Stimulated activated naive CD8-positive, alpha-beta T cell treated with anti-CD3 and anti-CD28 coated beads, Interleukin-15, amount 100 ng/mL, for 72 hours (primary cell): Measurements from ENCODE around the gene IWS1.
"Not testable (repeated sequence)": the region's sequence is repeated elsewhere in the genome, so short reads cannot be mapped to it uniquely, and the experiment has no call there.

Source experiments
- ATAC-seq: fragments of 150-1000 bp; cut with Tn5 transposase; 2 replicates; pipeline ENCODE4 v1.10.0; 2021; ENCODE audit warnings: mild to moderate bottlenecking, moderate library complexity
- DNase-seq, 2 donors: peaks; one replicate each; pipeline ENCODE4 v3.0.0; 2021 to 2022
- H3K27ac Mint-ChIP-seq, 2 donors: one replicate each; pipeline ENCODE4 v1.8.0; 2022; ENCODE audit warnings: mild to moderate bottlenecking in 2 of 2, mixed read lengths in 2 of 2, moderate library complexity in 2 of 2
- H3K27me3 Mint-ChIP-seq: one replicate; pipeline ENCODE4 v1.8.0; 2022; ENCODE audit warnings: mixed read lengths
- H3K4me1 Mint-ChIP-seq: one replicate; pipeline ENCODE4 v1.8.0; 2022; ENCODE audit warnings: mild to moderate bottlenecking, mixed read lengths
- H3K4me3 Mint-ChIP-seq, 2 donors: one replicate each; pipeline ENCODE4 v1.8.0; 2022; ENCODE audit warnings: mild to moderate bottlenecking in 2 of 2, mixed read lengths in 2 of 2, moderate library complexity in 1 of 2
- H3K9me3 Mint-ChIP-seq, 2 donors: one replicate each; pipeline ENCODE4 v1.8.0; 2022; ENCODE audit warnings: mixed read lengths in 2 of 2

The IWS1 gene

DNA sequence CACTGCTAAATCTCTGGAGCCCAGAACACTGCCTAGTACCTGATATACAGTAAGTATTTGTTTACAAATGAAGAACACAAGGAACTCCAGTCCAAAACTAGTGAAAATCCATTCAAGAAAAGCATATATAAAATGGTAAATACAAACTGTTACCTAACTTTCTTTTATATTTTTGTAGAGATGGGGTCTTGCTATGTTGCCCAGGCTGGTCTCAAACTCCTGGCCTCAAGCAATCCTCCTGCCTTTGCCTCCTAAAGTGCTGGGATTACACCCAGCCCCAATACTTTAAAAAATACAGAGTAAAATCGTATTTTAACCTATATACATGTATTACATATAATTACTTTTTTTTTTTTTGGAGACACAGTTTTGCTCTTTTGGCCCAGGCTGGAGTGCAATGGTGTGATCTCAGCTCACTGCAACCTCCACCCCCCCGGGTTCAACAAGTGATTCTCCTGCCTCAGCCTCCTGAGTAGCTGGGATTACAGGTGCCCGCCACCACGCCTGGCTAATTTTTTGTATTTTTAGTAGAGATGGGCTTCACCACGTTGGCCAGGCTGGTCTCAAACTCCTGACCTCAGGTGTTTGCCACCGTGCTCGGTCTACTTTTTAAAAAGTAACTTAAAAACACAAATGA lies 2.0 kb downstream of the IWS1 start:
- H3K27ac Mint-ChIP-seq: peak overlapping the region in 1 of 2 donors; percentile 19
- H3K4me1 Mint-ChIP-seq: peaks cover 44% of the 10 kb centered on the region
- DNase-seq, H3K27me3 Mint-ChIP-seq, ATAC-seq, H3K9me3 Mint-ChIP-seq: not testable (repeated sequence)
- peak overlapping the region; percentile 86 to 98 for H3K4me3 Mint-ChIP-seq

DNA sequence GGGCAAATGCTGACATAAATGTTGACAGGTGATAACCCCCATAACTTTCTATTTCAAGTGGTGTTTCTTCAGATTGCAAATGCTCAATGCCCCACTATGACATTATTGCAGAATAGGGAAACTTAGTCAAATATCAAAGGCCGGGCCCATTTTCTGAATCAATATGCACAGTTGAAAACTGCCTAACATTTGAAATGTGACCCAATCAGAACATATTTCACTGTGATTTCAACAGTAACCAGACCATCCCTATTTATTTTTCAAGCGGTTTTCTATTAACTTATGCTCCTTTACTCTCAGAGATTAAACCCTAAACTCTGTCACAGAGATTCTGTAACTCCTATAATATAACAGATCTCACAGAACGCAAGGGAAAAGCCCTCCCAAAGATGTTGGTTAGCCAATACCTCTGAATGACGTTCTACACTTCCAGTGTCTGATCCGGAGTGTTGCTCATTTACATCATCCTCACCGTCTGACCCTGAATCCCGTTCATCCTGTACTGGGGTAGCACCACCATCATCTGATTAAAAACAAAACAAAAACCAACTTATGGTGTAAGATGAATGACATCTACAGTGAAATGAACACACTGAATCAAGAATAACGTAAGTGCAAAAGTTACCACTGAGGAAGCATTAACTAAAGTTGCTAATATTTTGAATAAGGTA lies 2.9 kb downstream of the IWS1 start:
- H3K27me3 Mint-ChIP-seq: no peaks in the 10 kb centered on the region
- H3K4me3 Mint-ChIP-seq: peak overlapping the region in 1 of 2 donors; percentile 26
- peak overlapping the region in 1 of 2 donors; percentile 56 for H3K27ac Mint-ChIP-seq
- DNase-seq (no peak), ATAC-seq (no peak)
- no peaks in the 10 kb centered on the region for H3K9me3 Mint-ChIP-seq
- H3K4me1 Mint-ChIP-seq: peaks cover 42% of the 10 kb centered on the region

DNA sequence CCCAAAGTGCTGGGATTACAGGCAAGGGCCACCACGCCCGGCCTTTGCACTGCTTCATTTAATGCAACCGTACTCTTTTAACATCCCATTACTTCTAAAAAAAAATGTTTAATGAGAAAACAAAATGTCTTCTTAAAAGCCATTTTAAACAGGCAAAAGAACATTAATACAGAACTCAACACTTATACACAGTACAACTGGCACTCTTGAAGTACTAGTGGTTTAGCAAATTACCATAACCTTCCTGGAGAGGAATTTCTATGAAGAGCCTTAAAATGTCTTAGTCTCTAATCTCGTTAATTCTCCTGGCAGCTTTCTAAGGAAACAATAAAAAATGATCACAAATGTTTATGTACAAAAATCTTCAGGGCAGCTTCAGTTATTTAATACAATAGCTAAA lies 5.9 kb downstream of the IWS1 start:
- Mint-ChIP-seq H3K4me1 (peaks cover 46% of the 10 kb centered on the region), H3K4me3 (no peak overlapping the region), H3K27me3 (no peaks in the 10 kb centered on the region), H3K9me3 (no peaks in the 10 kb centered on the region), H3K27ac (peak overlapping the region in 1 of 2 donors; percentile 27)
- no peak for ATAC-seq
- no peak for DNase-seq

DNA sequence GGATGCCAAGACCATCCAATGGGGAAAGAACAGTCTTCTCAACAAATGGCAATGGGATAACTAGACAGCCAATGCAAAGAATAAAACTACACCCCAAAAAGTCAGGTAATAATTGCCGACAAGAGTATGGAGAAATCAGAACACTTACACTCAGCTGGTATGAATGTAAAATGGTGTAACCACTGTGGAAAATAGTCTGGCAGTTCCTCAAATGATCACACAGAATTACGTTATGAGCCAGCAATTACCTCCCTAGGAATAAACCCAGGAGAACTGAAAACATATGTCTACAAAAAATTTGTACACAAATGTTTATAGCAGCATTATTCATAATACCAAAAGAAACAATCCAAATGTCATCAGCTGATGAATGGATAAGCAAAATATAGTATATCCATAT lies 8.8 kb downstream of the IWS1 start:
- Mint-ChIP-seq H3K27ac (no peak overlapping the region), H3K4me1 (peaks cover 57% of the 10 kb centered on the region), H3K4me3 (no peak overlapping the region), H3K9me3 (no peaks in the 10 kb centered on the region), H3K27me3 (no peaks in the 10 kb centered on the region)
- DNase-seq (no peak), ATAC-seq (no peak)

DNA sequence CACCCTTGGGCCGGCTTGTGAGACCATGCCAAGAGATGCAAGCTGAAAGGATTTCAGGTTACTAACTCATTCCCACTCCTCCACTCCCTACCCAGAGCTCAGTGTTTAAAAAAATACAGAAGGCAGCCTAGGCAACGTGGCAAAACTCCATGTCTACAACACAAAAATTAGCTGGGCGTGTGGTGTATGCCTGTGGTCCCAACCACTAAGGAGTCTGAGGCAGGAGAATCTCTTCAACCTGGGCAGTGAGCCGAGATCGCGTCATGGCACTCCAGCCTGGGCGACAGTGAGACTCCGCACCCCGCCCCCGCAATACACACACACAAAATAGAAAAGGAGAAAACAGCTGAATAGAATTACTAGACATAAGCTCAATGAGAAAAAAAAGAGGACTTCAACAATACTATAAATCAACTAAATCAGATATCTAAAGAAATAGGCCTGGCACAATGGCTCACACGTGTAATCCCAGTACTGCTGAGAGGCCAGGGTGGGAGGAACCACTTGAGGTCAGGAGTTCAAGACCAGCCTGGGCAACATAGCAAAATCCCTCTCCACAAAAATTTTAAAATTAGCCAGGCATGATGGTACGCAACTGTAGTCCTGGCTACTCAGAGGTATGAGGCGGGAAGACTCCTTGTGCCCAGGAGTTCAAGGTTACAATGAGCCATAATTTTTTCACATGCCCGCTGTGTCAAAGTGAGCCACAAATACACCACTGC lies 10.1 kb downstream of the IWS1 start:
- Mint-ChIP-seq H3K4me3 (no peak overlapping the region), H3K4me1 (peaks cover 63% of the 10 kb centered on the region), H3K9me3 (no peaks in the 10 kb centered on the region), H3K27me3 (no peaks in the 10 kb centered on the region), H3K27ac (no peak overlapping the region)
- ATAC-seq (no peak), DNase-seq (no peak)

DNA sequence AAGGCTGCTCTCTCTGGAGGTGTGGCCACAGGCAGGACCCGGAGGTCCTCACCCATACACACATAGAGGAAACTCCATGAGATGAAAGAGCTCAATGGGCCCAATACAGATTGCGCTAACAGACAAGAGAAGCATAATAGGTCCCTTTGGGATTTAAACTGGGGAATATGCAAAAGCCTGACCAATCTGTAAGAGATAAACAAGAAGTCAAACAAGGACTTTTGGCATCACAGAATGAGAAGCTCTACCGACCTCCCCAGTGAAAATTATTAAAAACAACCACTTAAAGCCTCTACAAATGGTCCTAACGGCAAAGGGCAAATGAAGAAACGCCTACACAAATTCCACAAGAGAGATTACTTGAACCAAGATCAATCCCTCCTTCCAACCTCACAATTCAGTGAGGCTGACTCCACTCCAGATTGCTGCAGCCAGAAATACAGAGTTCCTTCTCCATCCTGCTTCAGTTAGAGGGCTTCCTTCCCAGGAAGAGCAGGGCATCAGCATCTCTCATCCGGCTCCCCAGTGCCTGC lies 10.8 kb downstream of the IWS1 start:
- ATAC-seq: no peak
- H3K4me1 Mint-ChIP-seq: peaks cover 70% of the 10 kb centered on the region

DNA sequence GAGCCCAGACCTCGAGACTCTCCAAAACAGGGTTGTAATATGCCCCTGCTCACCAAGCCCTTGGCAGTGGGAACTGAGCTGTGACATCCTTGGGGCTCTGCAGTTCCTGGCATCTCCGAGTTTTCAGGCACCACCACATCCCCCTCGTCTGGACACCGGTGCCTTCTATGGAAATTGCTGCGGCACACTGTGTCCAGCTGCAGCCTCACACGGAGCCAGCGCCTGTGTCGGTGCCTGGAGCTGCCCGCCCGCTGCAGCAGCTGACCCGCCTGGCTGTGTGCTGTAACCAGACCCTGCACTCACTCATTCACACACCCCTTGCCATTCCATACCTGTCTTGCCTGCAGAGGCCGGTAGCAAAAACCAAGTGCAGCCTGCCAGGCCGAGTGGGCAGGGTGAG lies 11.8 kb downstream of the IWS1 start:
- peaks cover 72% of the 10 kb centered on the region for H3K4me1 Mint-ChIP-seq
- no peak for ATAC-seq
- no peak overlapping the region for H3K4me3 Mint-ChIP-seq

More for the DNA sequence above, 10.8 kb downstream of the IWS1 start:
- Mint-ChIP-seq H3K27me3 (no peaks in the 10 kb centered on the region), H3K9me3 (no peaks in the 10 kb centered on the region), H3K27ac (peak overlapping the region in 1 of 2 donors; percentile 69), H3K4me3 (no peak overlapping the region)
- no peak for DNase-seq

DNA sequence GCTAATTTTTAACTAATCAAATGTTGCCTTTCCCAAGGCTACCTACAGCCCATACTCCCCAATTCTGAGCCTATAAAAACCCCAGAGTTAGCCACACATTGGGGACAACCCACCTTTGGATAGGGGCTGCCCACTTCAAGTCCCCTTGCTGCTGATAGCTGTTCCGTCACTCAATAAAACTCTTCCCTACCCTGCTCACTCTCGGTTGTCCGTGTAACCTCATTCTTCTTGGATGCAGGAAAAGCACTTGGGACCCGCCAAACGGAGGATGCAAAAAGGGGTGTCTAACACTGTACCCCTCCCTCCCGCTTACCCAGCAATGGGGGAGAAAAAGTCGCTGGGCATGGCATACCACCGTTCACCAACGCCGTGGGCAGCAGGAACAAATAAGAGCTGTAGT lies 12.2 kb downstream of the IWS1 start:
- Mint-ChIP-seq H3K4me3 (no peak overlapping the region), H3K27me3 (no peaks in the 10 kb centered on the region), H3K27ac (no peak overlapping the region), H3K9me3 (no peaks in the 10 kb centered on the region), H3K4me1 (peaks cover 75% of the 10 kb centered on the region)
- ATAC-seq (no peak), DNase-seq (no peak)

More for the DNA sequence above, 11.8 kb downstream of the IWS1 start:
- Mint-ChIP-seq H3K27me3 (no peaks in the 10 kb centered on the region), H3K27ac (peak overlapping the region in 1 of 2 donors; percentile 72), H3K9me3 (no peaks in the 10 kb centered on the region)
- no peak for DNase-seq

DNA sequence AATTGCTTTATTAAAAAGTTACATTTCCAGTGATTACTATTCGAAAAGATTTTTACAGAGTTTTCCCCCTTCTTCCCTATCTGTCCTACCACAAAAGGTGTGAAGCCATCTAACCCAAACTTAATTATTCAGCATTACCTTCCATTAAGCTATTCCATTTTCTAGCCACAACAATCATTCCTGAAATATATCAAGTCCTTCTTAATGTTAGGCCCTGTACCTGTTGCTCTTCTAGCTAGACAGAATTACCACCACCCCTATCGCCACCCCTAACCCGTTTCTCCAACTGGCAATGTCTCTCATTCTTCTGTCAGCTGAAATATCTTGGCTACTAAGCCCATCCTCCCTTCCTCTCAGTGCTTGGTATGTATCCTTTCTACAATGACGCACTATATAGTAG lies 13.9 kb downstream of the IWS1 start:
- no peak for ATAC-seq
- no peak overlapping the region for H3K27ac Mint-ChIP-seq
- peaks cover 86% of the 10 kb centered on the region for H3K4me1 Mint-ChIP-seq
- no peaks in the 10 kb centered on the region for H3K9me3 Mint-ChIP-seq
- no peaks in the 10 kb centered on the region for H3K27me3 Mint-ChIP-seq
- no peak for DNase-seq
- no peak overlapping the region for H3K4me3 Mint-ChIP-seq

DNA sequence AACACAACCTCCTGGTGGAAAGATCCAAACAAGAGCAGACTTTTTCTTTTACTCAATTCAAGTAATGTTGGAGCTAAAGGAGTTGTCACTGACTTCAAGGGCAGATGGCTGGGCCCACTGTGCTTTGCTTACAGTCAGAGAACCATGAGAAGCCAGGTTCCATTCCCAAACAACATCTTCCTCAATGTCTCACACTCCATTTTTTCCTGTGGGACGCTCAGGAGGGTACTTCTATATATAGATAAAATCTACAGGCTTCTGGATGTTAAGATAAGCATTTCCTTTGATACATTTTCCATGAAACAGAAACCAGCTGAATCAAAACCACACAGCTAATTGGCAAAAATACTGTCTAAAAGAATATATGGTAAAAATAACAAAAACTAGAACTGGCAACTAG lies 14.4 kb downstream of the IWS1 start:
- DNase-seq: no peak
- peaks cover 82% of the 10 kb centered on the region for H3K4me1 Mint-ChIP-seq
- no peaks in the 10 kb centered on the region for H3K9me3 Mint-ChIP-seq
- peak overlapping the region in 1 of 2 donors; percentile 61 for H3K27ac Mint-ChIP-seq
- no peaks in the 10 kb centered on the region for H3K27me3 Mint-ChIP-seq
- H3K4me3 Mint-ChIP-seq: no peak overlapping the region
- ATAC-seq: no peak

DNA sequence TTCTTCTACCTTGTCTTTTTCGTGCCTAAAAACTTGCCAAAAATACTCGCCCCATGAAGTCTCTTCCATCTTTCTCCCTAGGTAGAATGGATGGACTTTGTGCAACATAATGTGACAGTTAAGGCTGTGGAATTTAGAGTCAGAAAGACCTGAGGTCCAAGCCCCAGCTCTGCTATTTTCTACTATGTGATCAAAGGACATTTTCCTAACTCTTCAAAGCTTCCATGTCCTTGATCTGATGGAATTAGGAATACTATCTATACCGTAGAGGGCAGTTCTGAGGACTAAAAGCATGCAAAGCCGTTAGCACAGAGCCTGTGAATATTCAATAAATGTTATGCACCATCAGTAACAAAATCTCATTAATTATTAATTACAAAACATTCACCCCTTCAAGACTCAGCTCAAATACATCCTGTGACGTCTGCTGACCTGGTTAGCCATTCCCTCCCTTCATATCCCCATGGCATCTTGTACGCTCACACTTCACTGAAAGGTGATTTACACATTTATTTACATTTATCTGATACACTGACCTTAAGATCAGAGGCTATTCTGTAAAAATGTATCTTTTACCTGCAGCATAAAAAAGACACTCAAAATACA lies 15.1 kb downstream of the IWS1 start:
- ATAC-seq: no peak
- no peak for DNase-seq
- Mint-ChIP-seq H3K27ac (no peak overlapping the region), H3K4me1 (peaks cover 77% of the 10 kb centered on the region), H3K27me3 (no peaks in the 10 kb centered on the region), H3K4me3 (no peak overlapping the region), H3K9me3 (no peaks in the 10 kb centered on the region)

DNA sequence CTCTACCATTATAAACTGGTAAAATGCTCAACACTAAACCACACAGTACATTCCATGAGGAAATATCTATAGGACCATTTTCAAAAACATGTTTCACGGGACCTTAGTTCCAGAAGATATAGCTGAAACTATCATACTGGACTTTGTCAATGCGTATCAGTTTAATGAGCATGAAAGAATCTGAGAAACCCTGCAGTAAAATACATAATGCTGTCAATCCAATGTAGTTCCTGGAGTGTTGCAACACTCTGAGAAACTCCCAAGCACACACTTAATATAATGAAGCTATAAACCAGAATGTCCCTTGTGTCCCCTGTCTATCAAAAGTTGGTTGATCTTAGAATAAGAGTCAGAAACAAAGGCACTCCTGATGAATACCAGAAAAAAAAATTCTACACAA lies 16.2 kb downstream of the IWS1 start:
- H3K4me1 Mint-ChIP-seq: peaks cover 66% of the 10 kb centered on the region
- no peak overlapping the region for H3K4me3 Mint-ChIP-seq
- H3K27ac Mint-ChIP-seq: no peak overlapping the region
- DNase-seq (no peak), ATAC-seq (no peak)
- no peaks in the 10 kb centered on the region for H3K9me3 Mint-ChIP-seq
- no peaks in the 10 kb centered on the region for H3K27me3 Mint-ChIP-seq

DNA sequence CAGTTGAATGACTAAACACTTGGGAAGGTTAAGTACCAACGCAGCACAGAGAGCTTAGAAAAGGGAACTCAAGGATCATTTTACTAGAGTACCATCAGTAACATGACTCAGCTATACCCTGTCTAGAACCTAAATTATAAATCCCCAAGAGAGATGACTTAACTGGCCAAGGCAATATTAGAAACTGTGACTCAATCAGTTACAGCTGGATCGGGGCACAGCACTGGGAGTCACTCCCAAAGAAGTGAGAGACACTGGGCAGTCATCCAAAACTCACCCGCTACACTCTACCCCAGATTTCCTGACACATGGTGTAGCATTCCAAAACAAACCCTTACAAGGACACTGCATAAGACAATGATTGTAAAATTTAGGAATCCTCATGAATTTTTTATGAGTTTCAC lies 17.7 kb downstream of the IWS1 start:
- no peak overlapping the region for H3K27ac Mint-ChIP-seq
- DNase-seq (no peak), ATAC-seq (no peak)
- H3K4me3 Mint-ChIP-seq: no peak overlapping the region
- peaks cover 52% of the 10 kb centered on the region for H3K4me1 Mint-ChIP-seq
- no peaks in the 10 kb centered on the region for H3K27me3 Mint-ChIP-seq
- H3K9me3 Mint-ChIP-seq: no peaks in the 10 kb centered on the region

DNA sequence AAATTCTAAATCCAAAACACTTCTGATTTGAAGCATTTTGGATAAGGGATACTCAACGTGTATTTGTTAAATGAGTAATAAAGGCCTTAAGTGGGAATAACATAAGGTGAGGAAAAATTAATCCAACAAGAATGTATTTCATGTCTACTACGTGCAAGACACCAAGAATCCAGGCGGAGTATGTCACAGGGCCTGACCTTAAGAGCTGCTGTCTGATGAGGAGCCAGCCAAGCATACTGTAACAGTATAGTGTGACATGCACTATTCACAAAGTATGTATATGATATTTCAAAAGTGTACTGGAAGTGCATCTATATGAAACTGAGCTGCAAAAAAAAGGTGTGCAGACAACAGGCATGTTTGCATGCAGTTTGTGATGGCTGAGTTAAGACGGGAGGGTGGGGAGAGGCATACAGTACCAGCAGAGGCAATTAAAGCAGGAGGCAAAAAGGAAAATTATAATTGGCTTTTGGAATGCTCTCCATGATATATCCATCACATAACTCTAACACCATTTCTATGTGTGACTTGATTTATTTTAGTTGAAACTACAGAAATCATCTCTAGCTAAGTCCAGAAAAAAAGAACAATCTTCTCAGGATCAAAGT lies 18.2 kb downstream of the IWS1 start:
- Mint-ChIP-seq H3K27ac (no peak overlapping the region), H3K27me3 (no peaks in the 10 kb centered on the region), H3K4me1 (peaks cover 51% of the 10 kb centered on the region), H3K4me3 (no peak overlapping the region), H3K9me3 (no peaks in the 10 kb centered on the region)
- DNase-seq (no peak), ATAC-seq (no peak)

DNA sequence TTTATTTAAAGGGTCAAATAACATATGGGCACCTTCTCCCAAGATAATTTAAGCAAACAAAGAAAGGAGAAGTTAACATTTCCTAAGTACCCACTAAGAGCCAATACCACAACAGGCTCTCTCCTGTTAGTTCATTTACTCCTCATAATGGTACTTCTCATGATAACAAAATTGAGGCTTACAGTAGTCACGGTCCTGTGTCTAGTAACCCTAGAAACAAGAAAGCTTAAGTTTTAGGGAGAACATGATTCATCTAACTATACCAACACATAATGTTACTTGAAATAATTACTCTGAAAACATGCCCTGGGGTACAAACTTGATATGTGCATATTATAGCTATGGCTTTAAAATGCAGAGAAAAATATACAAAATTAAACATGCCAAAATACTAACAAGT lies 19.8 kb downstream of the IWS1 start:
- ATAC-seq (no peak), DNase-seq (no peak)
- no peaks in the 10 kb centered on the region for H3K9me3 Mint-ChIP-seq
- H3K4me1 Mint-ChIP-seq: peaks cover 35% of the 10 kb centered on the region
- H3K27me3 Mint-ChIP-seq: no peaks in the 10 kb centered on the region
- H3K4me3 Mint-ChIP-seq: no peak overlapping the region
- H3K27ac Mint-ChIP-seq: no peak overlapping the region
